A549 (cell line): ENCODE data around the gene GALNT18. TPM values are rescaled to one million over a fixed set of nuclear protein-coding genes. Genes with fewer than 3 reads are reported as not detected.

Experiments used
- ATAC-seq, 2 experiments: fragments of 200-7000 bp in 1 of 2; fragments of >200 bp in 1 of 2; cut with Nextera tagmentation in 1 of 2; cut with Tn5 transposase in 1 of 2; 3 replicates each; pipeline versions ENCODE4 v1.8.0 to v1.9.1; 2018 to 2020; ENCODE audit warnings: mild to moderate bottlenecking in 1 of 2, moderate library complexity in 1 of 2
- CTCF ChIA-PET: fragments of 300-600 bp; sonication (Branson Sonifier 250); formaldehyde crosslinking; extraction: SDS; loops from one replicate; lab custom pipeline; 2021; ENCODE audit warnings: antibody characterized with exemption, inconsistent platforms; lab: Yijun Ruan, JAX
- POLR2A ChIA-PET: fragments of 350-600 bp; formaldehyde crosslinking; extraction: SDS; loops from one replicate; lab custom pipeline; 2021; ENCODE audit warnings: antibody characterized with exemption, inconsistent platforms; lab: Yijun Ruan, JAX
- DNase-seq, 2 experiments: peaks; one replicate each; pipeline versions ENCODE4 v3.0.0 to v3.0.0-alpha.2; 2011 to 2016; ENCODE audit warnings: low read depth in 1 of 2, low spot score in 1 of 2
- FAIRE-seq: peaks from 2 replicates; lab custom pipeline; 2011; peaks lifted over from hg19 to GRCh38; lab: Jason Lieb, UNC
- H3K27ac ChIP-seq, 2 experiments: fragments of >200 bp; sonication (Bioruptor Twin); formaldehyde crosslinking; 3 replicates each; pipeline ENCODE4 v1.5.1; 2016 to 2017
- H3K4me1 ChIP-seq: fragments of >200 bp; sonication (Bioruptor Twin); formaldehyde crosslinking; 3 replicates; pipeline ENCODE4 v1.6.1; 2016
- H3K4me2 ChIP-seq: fragments of >200 bp; sonication (Bioruptor Twin); formaldehyde crosslinking; 3 replicates; pipeline ENCODE4 v1.6.1; 2016
- H3K4me3 ChIP-seq: fragments of >200 bp; sonication (Bioruptor Twin); formaldehyde crosslinking; 3 replicates; pipeline ENCODE4 v1.5.1; 2016
- H3K9me3 ChIP-seq: fragments of >200 bp; sonication (Bioruptor Twin); formaldehyde crosslinking; 3 replicates; pipeline ENCODE4 v1.6.1; 2016
- BHLHE40 ChIP-seq: IDR thresholded peaks from 2 replicates; pipeline ENCODE4 v1.6.1; 2012; ENCODE audit warnings: low read depth, low read length, inconsistent platforms
- CEBPB ChIP-seq, 2 experiments: fragments of >200 bp in 1 of 2; sonication (Bioruptor Twin) in 1 of 2; formaldehyde crosslinking in 1 of 2; IDR thresholded peaks; 2 replicates each; pipeline ENCODE4 v1.6.1; 2012 to 2016
- CHD2 ChIP-seq: fragments of 150-350 bp; IDR thresholded peaks from 2 replicates; pipeline ENCODE4 v1.6.1; 2014; ENCODE audit warnings: low read length; ENCODE audit not compliant: partially characterized antibody
- EHF ChIP-seq: fragments of 250-450 bp; sonication (Bioruptor Pico); IDR thresholded peaks from 2 replicates; pipeline ENCODE4 v1.5.0; 2020; ENCODE audit warnings: mild to moderate bottlenecking
- EHMT2 ChIP-seq: fragments of 200-600 bp; sonication (generic); IDR thresholded peaks from 2 replicates; pipeline ENCODE4 v1.6.1; 2016; ENCODE audit warnings: antibody characterized with exemption, low read depth, mild to moderate bottlenecking, moderate library complexity
- EP300 ChIP-seq, 2 experiments: fragments of >200 bp; sonication (Bioruptor Twin); formaldehyde crosslinking; IDR thresholded peaks; 2 replicates in 1 of 2; 3 replicates in 1 of 2; pipeline ENCODE4 v1.6.1; 2016 to 2017
- FOSL2 ChIP-seq, 2 experiments: fragments of 450-650 bp in 1 of 2; fragments of >200 bp in 1 of 2; sonication (Bioruptor Twin) in 1 of 2; formaldehyde crosslinking; IDR thresholded peaks; 2 replicates each; pipeline versions ENCODE4 v1.5.0 to v1.6.1; 2016 to 2020; ENCODE audit warnings: mild to moderate bottlenecking in 1 of 2, moderate library complexity in 1 of 2
- FOXS1 ChIP-seq: fragments of 250-450 bp; sonication (Bioruptor Pico); IDR thresholded peaks from 2 replicates; pipeline ENCODE4 v1.5.0; 2020; ENCODE audit warnings: mild to moderate bottlenecking, moderate library complexity
- HDAC2 ChIP-seq: fragments of 200-600 bp; sonication (generic); IDR thresholded peaks from 2 replicates; pipeline ENCODE4 v1.6.1; 2016
- HOXA7 ChIP-seq: fragments of 250-450 bp; sonication (Bioruptor Pico); IDR thresholded peaks from 2 replicates; pipeline ENCODE4 v1.5.0; 2020; ENCODE audit warnings: mild to moderate bottlenecking, moderate library complexity
- HOXB5 ChIP-seq: fragments of 250-450 bp; sonication (Bioruptor Pico); IDR thresholded peaks from 2 replicates; pipeline ENCODE4 v1.5.0; 2020; ENCODE audit warnings: mild to moderate bottlenecking, moderate library complexity
- JUN ChIP-seq, 2 experiments: fragments of >200 bp; sonication (Bioruptor Twin); formaldehyde crosslinking; IDR thresholded peaks; 2 replicates in 1 of 2; 3 replicates in 1 of 2; pipeline ENCODE4 v1.6.1; 2016 to 2017
- JUNB ChIP-seq: fragments of >200 bp; sonication (Bioruptor Twin); formaldehyde crosslinking; IDR thresholded peaks from 2 replicates; pipeline ENCODE4 v1.6.1; 2016
- KDM5A ChIP-seq: fragments of 200-600 bp; sonication (generic); IDR thresholded peaks from 2 replicates; pipeline ENCODE4 v1.6.1; 2016; ENCODE audit warnings: antibody characterized with exemption, mild to moderate bottlenecking
- MAZ ChIP-seq: fragments of 150-350 bp; IDR thresholded peaks from 2 replicates; pipeline ENCODE4 v1.6.1; 2014; ENCODE audit warnings: antibody characterized with exemption, low read depth, low read length, borderline replicate concordance
- NFE2L2 ChIP-seq: fragments of 150-350 bp; conservative IDR thresholded peaks from 2 replicates; pipeline ENCODE4 v1.6.1; 2014; ENCODE audit warnings: low read length
- NPAS2 ChIP-seq: fragments of 250-450 bp; sonication (Bioruptor Pico); IDR thresholded peaks from 2 replicates; pipeline ENCODE4 v1.8.0; 2022; ENCODE audit warnings: mild to moderate bottlenecking, moderate library complexity, borderline replicate concordance
- NR3C1 ChIP-seq: fragments of >200 bp; sonication (Bioruptor Twin); formaldehyde crosslinking; IDR thresholded peaks from 3 replicates; pipeline ENCODE4 v1.6.1; 2017
- POLR2A ChIP-seq: IDR thresholded peaks from 2 replicates; pipeline ENCODE4 v1.6.1; 2012; ENCODE audit warnings: mild to moderate bottlenecking, low read length
- RNF2 ChIP-seq: fragments of 200-600 bp; sonication (generic); IDR thresholded peaks from 2 replicates; pipeline ENCODE4 v1.6.1; 2016; ENCODE audit warnings: low read depth, mild to moderate bottlenecking, antibody characterized with exemption, moderate library complexity, borderline replicate concordance
- SREBF2 ChIP-seq: fragments of 450-650 bp; IDR thresholded peaks from 2 replicates; pipeline ENCODE4 v1.6.1; 2014; ENCODE audit warnings: mild to moderate bottlenecking, moderate library complexity
- TP53 ChIP-seq: fragments of 250-450 bp; sonication (Bioruptor Pico); IDR thresholded peaks from 2 replicates; pipeline ENCODE4 v1.5.0; 2021; ENCODE audit warnings: mild to moderate bottlenecking, moderate library complexity
- ZSCAN20 ChIP-seq: fragments of 250-450 bp; sonication (Bioruptor Pico); IDR thresholded peaks from 2 replicates; pipeline ENCODE4 v1.8.0; 2022; ENCODE audit warnings: mild to moderate bottlenecking, moderate library complexity
- WGBS: methylation state at CpG from one replicate; pipeline ENCODE4 v1.1.6; 2017; ENCODE audit errors: missing lambda C conversion rate; 5-methylcytosine and 5-hydroxymethylcytosine counted together
- polyA plus RNA-seq, 4 experiments: library from polyadenylated mRNA; depleted of rRNA in 3 of 4; stranded (reverse); fragments of >200 nt; fragmentation: RNase III in 1 of 4; extraction: RNeasy Plus Mini Kit Qiagen cat#74134 plus additional on column Dnase treatment in 1 of 4; gene quantifications; 2 replicates in 3 of 4; 3 replicates in 1 of 4; pipeline ENCODE4 v1.2.3, GENCODE V29; 2011 to 2017
- TF ChIP-seq, protein P1 (sequence below): fragments of 150-350 bp; IDR thresholded peaks from 2 replicates; pipeline ENCODE4 v1.6.1; 2014; ENCODE audit warnings: low read depth, mild to moderate bottlenecking, low read length
- TF ChIP-seq, protein P2 (sequence below): fragments of >200 bp; sonication (Bioruptor Twin); formaldehyde crosslinking; IDR thresholded peaks from 3 replicates; pipeline ENCODE4 v1.6.1; 2016
- TF ChIP-seq, protein P3 (sequence below): fragments of 250-450 bp; sonication (Bioruptor Pico); IDR thresholded peaks from 2 replicates; pipeline ENCODE4 v1.5.0; 2020; ENCODE audit warnings: low read depth, mild to moderate bottlenecking, moderate library complexity
- TF ChIP-seq, protein P4 (sequence below): fragments of >200 bp; sonication (Bioruptor Twin); formaldehyde crosslinking; IDR thresholded peaks from 2 replicates; pipeline ENCODE4 v1.6.1; 2016

GALNT18 gene
- polyA plus RNA-seq, 2 of the 4 experiments (the other 2 are of a cell fraction), result 6.7 to 16.1 TPM

DNA sequence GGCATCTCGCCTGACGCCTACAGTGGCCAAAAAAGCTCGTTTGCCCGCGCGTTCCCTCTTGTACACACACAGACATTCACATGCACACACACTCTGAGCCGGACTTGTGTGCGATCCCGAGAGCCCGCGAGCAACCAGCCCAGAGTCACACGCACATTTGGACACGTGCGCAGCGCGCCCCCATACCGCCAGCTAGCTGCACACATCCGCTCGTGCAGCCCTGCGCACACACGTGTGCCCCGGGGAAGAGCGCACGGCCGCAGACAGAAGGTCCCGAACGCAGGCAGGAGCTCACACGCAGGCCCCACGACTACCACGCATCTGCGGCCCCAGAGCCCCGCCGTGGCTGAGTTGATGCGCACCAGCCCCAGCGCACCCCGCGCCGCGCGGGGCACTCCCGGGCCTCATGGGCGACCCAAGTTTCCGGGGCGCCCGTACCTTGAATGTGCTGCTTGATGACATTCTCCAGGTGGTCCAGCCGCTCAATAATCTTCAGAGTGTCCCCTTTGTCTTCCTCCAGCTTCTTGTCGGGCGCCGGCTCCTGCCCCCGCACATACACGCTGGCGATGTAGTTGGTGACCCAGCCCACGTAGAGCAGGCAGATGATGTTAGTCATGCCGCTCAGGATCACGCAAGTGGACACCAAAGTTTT, 758 bp downstream of the GALNT18 start (continued):
- no peak for TF ChIP-seq EHMT2
- no peak for TF ChIP-seq CEBPB (IDR thresholded peaks at IDR 0.05)
- TF ChIP-seq EHF (CRISPR knock-in tag), result no peak
- TF ChIP-seq, protein P1, sequence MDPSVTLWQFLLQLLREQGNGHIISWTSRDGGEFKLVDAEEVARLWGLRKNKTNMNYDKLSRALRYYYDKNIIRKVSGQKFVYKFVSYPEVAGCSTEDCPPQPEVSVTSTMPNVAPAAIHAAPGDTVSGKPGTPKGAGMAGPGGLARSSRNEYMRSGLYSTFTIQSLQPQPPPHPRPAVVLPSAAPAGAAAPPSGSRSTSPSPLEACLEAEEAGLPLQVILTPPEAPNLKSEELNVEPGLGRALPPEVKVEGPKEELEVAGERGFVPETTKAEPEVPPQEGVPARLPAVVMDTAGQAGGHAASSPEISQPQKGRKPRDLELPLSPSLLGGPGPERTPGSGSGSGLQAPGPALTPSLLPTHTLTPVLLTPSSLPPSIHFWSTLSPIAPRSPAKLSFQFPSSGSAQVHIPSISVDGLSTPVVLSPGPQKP, result no peak
- TF ChIP-seq NPAS2, result no peak
- no peak for TF ChIP-seq JUNB
- no peak for TF ChIP-seq MAZ
- TF ChIP-seq SREBF2, result no peak
- TF ChIP-seq, protein P2, sequence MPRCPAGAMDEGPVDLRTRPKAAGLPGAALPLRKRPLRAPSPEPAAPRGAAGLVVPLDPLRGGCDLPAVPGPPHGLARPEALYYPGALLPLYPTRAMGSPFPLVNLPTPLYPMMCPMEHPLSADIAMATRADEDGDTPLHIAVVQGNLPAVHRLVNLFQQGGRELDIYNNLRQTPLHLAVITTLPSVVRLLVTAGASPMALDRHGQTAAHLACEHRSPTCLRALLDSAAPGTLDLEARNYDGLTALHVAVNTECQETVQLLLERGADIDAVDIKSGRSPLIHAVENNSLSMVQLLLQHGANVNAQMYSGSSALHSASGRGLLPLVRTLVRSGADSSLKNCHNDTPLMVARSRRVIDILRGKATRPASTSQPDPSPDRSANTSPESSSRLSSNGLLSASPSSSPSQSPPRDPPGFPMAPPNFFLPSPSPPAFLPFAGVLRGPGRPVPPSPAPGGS, result no peak
- TF ChIP-seq CHD2, result no peak
- TF ChIP-seq, protein P3, sequence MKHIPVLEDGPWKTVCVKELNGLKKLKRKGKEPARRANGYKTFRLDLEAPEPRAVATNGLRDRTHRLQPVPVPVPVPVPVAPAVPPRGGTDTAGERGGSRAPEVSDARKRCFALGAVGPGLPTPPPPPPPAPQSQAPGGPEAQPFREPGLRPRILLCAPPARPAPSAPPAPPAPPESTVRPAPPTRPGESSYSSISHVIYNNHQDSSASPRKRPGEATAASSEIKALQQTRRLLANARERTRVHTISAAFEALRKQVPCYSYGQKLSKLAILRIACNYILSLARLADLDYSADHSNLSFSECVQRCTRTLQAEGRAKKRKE (CRISPR knock-in tag), result no peak
- TF ChIP-seq HDAC2, result peak; percentile 38; the same call in 1 of the 2 replicates
- no peak for TF ChIP-seq KDM5A
- no peak for TF ChIP-seq FOSL2 (IDR thresholded peaks at IDR 0.05)
- no peak for TF ChIP-seq FOSL2 (CRISPR knock-in tag; IDR thresholded peaks at IDR 0.05)
- no peak for TF ChIP-seq ZSCAN20 (CRISPR knock-in tag)
- TF ChIP-seq BHLHE40, result 0 out of 2 replicates have a peak, but pooled peaks have one; percentile 33
- TF ChIP-seq JUN (IDR thresholded peaks at IDR 0.05), result no peak
- no peak for TF ChIP-seq HOXA7 (CRISPR knock-in tag)
- peak; percentile 22; the same call in 1 of the 2 replicates for TF ChIP-seq RNF2
- TF ChIP-seq, protein P4, sequence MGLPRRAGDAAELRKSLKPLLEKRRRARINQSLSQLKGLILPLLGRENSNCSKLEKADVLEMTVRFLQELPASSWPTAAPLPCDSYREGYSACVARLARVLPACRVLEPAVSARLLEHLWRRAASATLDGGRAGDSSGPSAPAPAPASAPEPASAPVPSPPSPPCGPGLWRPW, result no peak
- TF ChIP-seq NR3C1, result no peak
- TF ChIP-seq POLR2A, result no peak
- TF ChIP-seq HOXB5 (CRISPR knock-in tag), result no peak
- TF ChIP-seq NFE2L2, result no peak
- no peak for TF ChIP-seq EP300 (IDR thresholded peaks at IDR 0.05)
- TF ChIP-seq FOXS1 (CRISPR knock-in tag), result no peak

DNA sequence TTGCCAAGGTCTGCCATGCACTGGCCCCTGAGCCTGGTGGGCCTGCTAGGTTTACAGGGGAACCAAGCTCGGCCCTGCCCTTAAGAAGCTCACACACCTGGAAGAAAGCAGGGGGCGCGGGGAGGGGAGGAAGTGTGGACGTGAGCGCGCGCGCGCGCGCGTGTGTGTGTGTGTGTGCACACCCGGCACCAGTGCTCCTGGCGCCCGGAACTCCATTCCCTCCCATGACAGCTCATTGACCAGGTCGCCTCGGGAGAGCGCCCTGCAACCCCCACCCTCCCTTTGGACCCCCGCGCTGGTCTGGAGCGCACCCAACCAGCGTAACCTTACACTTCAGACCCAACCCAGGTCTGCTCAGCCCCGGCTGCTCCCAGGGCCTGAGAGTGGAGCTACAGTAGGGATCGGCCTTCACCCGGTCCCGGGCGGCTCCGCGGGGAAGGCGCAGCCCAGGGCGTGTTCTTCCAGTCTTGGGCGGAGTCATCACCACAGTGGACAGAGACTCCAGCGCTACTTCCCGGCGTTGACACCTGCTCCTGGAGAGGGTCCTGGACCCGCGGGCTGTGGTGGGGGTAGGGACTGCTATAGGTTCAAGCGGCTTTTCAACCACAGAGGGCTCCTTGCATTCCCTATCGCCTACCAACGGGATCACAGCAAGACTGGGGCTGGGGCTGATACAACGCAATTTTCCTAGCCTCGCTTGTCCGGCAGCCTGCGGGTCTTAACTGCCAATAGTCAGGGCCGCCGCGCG, 1.5 kb downstream of the GALNT18 start:
- 10% methylated on average over 27 of the region's 48 CpGs for WGBS
- peak; percentile 25; the same call in 1 of the 2 replicates for TF ChIP-seq POLR2A
- peak; percentile 4; the same call in 1 of the 2 replicates for TF ChIP-seq RNF2
- no peak for TF ChIP-seq TP53
- no peaks in the 10 kb centered on the region for H3K9me3 ChIP-seq
- H3K4me2 ChIP-seq, result peak overlapping the region; percentile 100
- ChIA-PET POLR2A (interaction anchor here (0.7 to 2.7 kb wide), 5 partner anchors 9 to 811 kb away, joined by 3 to 20 read pairs (median 3); partner anchors contain the start of gene EIF4G2), CTCF (interaction anchor here (0.9 to 5.1 kb wide), 10 partner anchors 10 to 687 kb away, joined by 3 to 34 read pairs (median 5); no protein-coding TSS in a partner anchor)
- peak overlapping the region; percentile 56 for H3K4me3 ChIP-seq
- DNase-seq, result peak; percentile 58 to 68
- FAIRE-seq, result no peak
- ATAC-seq, result peak; percentile 56 to 75
- H3K4me1 ChIP-seq, result peaks cover 24% of the 10 kb centered on the region
- peak overlapping the region; percentile 60 to 83 for H3K27ac ChIP-seq
